GM10847 (cell line): ENCODE measurements around the gene MACF1.

Source experiments
- POLR2A ChIP-seq: IDR thresholded peaks from 2 replicates; pipeline ENCODE4 v1.6.1; 2011; ENCODE audit not compliant: insufficient read length; ENCODE audit errors: extremely low read depth

The MACF1 gene

GRCh38 chr1:39292401-39292800 is 87.9 kb downstream of the MACF1 start:
- no peak for TF ChIP-seq POLR2A

- TF ChIP-seq POLR2A, result no peak
These were observed 89.0 kb downstream of the MACF1 start for GRCh38 chr1:39293375-39294070.

- TF ChIP-seq POLR2A, result no peak
These were observed 90.0 kb downstream of the MACF1 start for GRCh38 chr1:39294531-39294930.

DNA sequence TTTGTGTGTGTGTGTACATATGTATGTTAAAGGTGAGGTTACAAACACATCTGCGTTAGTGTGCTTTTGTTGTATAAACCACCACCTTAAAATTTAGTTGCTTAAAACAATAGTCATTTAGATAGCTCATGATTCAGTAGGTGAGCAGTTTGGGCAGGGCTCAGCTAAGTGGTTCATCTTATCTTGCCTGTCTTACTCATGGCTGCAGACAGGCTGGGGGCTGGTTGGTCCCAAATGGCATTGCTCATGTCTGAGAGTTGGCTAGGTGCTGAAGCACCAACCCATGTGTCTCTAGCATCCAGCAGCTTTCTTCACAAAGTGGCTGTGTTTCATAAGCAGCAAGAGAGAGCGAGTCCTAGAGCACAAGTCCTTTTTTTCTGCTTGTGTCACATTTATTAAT is 91.4 kb downstream of the MACF1 start:
- no peak for TF ChIP-seq POLR2A

DNA sequence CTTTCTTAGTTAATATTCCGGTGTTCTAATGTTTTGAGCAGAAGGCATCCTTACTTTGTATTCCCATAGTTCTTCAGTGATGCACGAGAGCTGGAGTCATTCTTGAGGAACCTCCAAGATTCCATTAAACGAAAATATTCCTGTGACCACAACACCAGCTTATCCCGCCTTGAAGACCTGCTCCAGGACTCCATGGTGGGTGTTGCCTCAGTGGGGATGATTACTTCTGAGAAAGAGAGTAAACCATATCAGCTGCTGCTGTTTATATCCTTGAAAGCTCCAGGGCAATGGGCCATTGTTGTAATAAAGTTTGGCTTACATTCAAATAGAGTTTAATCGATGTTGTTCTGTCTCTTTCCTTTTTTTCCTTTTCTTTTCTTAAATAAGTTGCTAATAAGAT is 93.1 kb downstream of the MACF1 start:
- no peak for TF ChIP-seq POLR2A

GRCh38 chr1:39301606-39302005 is 97.1 kb downstream of the MACF1 start:
- no peak for TF ChIP-seq POLR2A

- no peak for TF ChIP-seq POLR2A
These were observed 101.1 kb downstream of the MACF1 start for GRCh38 chr1:39305555-39305954.

DNA sequence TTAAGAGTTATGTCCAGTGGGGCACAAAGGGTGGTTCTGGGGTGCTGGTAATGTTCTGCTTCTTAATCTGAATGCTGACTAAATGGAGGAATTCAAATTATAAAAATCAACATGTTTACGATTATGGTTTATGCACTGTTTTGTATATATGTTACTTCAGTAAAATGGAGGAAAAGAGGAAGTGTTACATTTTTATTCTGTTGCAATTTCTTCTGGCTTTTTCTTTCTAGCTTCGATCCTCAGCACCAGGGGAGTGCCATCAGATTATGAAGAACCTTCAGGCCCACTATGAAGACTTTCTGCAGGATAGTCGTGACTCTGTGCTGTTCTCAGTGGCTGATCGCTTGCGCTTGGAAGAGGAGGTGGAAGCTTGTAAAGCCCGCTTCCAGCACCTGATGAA is 105.5 kb downstream of the MACF1 start:
- TF ChIP-seq POLR2A, result no peak

- TF ChIP-seq POLR2A, result no peak
These were observed 106.2 kb downstream of the MACF1 start for GRCh38 chr1:39310691-39311090.

DNA sequence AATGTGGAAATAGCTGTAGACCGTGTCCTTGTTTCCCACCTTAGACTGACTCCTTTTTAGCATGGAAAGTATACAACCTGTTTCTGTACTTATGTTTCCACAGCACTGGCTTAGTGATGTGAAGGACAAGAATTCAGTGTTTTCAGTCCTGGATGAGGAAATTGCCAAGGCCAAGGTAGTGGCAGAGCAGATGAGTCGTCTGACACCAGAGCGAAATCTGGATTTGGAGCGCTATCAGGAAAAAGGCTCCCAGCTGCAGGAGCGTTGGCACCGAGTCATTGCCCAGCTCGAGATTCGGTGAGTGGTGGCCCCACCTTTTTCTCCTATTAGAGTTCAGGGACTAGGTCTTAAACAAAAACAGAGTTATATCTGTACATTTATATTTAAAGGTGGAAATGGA is 112.6 kb downstream of the MACF1 start:
- no peak for TF ChIP-seq POLR2A

DNA sequence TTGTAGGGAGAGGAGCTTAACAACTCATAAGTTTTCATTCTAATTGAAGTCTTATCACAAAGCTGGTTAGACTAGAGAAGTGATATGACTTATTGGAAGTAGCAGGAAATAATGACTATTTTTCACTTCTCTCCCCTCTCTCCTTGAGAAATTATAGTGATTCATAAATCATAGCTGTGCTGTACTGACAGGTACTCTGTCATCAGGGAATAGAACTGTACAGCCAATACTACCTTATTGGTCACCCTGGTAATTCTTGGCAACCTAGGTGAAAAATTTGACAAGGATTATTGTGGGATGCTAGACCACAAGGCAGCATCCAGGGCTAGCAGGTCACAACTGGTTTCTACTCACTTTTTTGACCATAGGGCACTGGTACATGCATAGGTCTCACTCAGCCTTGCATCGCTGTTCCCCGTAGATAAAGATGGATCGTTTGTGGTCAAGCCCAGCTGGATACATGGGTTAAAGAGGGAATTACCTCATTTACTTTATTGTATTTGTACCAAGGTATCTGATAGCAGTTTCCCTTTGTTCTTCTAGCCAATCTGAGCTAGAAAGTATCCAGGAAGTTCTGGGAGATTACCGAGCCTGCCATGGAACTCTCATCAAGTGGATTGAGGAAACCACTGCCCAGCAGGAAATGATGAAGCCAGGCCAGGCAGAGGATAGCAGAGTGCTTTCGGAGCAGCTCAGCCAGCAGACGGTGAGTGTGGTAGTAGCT is 113.6 kb downstream of the MACF1 start:
- TF ChIP-seq POLR2A, result no peak

- no peak for TF ChIP-seq POLR2A
These were observed 117.5 kb downstream of the MACF1 start for GRCh38 chr1:39321979-39322378.

GRCh38 chr1:39322431-39322830 is 117.9 kb downstream of the MACF1 start:
- TF ChIP-seq POLR2A, result no peak

- no peak for TF ChIP-seq POLR2A
These were observed 120.4 kb downstream of the MACF1 start for GRCh38 chr1:39324888-39325287.

GRCh38 chr1:39326836-39327235 is 122.3 kb downstream of the MACF1 start:
- no peak for TF ChIP-seq POLR2A

GRCh38 chr1:39328095-39328494 is 123.6 kb downstream of the MACF1 start:
- TF ChIP-seq POLR2A, result no peak

DNA sequence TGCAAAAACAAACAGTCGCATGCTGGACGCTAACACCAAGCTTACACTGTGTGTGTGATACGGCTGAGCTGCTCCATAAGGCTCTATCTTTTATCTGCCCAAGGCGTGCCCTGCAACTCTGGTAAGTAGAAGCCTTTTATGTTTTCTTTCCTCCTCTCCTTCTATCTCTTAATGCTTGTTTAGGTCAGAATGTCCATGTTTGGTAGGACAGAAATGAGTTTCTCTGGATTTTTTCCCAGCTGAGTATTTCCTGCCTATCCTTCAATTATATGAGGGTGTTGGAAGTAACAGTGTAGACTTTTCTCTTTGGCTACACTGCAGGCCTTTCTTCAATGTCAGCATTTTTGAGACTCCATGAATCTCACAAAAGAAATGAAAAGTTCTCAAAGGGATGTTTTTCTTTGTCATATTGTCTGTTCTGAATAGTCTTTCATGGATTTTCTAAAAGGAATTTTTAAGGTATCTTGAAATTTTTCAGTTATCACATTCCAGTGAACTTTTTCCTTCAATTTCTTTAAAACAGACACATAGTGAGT is 124.2 kb downstream of the MACF1 start:
- TF ChIP-seq POLR2A, result no peak

- TF ChIP-seq POLR2A, result no peak
These were observed 127.2 kb downstream of the MACF1 start for GRCh38 chr1:39331647-39332046.
